GM18519 (cell line): ENCODE data around the gene ACVR1.
"Not testable (repeated sequence)": the region's sequence is repeated elsewhere in the genome, so short reads cannot be mapped to it uniquely, and the experiment has no call there.

Experiments used
- ATAC-seq: cut with Tn5 transposase; IDR thresholded peaks from one replicate; pipeline ENCODE4 v1.9.1; 2021; ENCODE audit warnings: mild to moderate bottlenecking, moderate library complexity; ENCODE audit not compliant: unreplicated experiment, low FRiP score

ACVR1 gene

DNA sequence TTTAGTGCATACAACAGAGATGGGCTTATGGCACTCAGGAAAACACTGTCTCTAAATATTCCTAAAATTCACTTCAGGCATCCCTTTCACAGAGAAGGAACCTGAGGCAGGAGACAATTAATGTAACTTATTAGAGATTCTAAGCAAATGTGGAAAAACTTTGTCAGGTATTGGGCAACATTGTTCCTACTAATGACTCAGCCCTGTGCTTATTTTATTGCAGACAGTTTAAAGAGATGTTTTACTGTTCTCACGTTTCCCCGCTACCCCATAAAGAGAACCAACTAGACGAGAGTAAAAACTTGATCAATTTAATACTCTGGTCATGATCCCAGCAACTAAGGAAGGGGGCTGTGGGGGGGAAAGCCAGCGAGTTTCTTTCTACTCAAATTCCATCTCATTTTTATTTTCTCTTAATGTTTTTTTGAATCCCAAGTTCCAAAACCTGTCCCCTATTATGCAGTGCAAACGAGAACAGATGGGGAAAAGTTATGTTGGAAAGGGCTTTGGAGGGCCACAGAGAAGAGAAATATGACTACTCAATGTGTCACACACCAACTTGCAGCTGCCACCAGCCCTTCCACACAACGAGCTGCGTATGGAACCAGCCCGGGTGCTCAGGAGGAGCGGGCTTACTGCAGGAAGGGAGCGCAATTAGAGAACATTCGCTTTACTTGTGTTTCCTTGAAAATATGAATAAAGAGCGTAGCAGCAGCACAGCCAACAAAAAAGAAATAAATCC, 18.7 kb upstream of the ACVR1 start:
- ATAC-seq, result no peak

DNA sequence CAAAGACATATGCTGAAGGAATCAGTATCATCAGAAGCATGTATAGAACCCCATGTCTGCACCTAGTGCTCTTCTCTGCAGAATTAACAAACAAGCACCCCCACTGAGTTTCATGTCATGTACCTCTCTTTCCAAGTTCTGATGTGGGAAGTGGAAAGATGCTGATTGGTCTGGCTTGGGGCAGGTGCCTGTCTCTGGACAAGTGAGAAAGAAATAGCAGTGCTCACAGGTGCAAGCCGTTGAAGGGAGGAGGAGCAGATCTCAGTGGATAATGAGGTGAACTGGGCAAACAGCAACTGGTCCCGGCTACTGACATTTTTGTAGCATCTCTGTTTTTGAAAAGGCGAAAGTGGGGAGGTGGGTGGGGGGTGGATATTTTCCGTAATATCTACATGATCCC, 17.5 kb upstream of the ACVR1 start:
- ATAC-seq, result no peak

DNA sequence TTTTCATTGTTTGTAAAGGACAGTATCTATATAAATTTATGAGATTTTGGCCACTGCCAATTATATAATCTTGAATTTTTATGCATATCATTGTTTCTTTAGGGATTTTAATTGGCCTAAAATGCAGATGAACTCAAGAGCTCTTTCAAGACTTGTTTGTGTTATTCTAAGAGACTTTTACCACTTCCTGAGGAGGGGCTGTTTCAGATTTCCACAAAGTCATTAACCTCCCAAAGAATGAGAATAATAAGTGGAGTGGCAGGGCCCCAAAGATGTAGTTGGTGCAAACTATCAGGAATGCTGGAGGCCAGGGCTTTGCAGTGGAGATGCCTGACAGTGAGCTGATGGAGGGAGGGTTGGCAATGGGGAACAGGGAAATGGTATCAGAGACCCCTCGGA, 15.5 kb upstream of the ACVR1 start:
- no peak for ATAC-seq

DNA sequence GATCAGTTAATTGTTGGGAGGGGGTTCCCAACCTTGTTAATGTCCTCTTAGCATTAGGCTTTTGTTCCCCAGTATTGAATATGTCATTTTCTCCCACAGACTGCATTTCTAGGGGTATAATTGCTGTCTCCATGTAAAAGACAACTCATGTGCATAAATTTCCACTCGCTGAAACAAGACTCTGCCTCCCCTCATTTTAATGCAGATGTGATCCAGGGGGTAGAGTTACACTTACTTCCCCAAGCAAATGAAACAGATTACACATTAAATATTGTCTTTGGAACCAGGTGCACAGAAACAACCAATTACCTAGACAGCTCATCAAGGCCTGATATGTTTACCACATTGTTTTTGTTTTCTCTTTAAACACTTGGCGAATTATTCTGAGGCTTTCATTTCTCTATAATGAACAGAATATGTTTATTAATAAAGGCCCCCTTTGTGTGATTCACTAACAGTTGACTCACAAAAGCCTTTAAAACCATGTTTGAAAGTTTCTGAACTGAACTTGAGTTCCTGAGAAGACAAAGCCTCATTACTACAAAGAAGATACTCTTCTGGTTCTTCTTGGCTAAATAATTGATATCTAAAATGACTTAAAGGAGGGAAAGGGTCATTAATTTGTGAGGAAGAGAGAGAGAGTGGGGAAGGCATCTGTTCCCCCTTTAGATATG, 15.0 kb upstream of the ACVR1 start:
- no peak for ATAC-seq

DNA sequence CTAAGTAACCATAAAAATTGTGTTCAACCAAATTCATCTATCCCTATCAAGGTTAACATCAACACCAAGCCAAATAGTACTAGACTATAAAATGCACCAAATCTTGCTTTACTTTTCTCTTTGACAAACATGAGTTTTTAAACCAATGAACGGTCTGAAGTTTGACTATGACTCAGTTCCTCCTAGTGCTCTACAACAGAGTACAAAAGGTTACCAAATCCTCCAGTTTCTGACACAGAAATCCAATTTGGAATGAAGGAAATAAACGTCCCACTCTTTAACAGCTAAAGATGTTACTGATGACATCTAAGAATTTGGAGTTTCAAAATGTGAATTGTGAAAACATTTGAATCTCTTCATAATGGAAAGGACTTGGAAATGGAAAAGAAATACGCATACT, 11.8 kb upstream of the ACVR1 start:
- no peak for ATAC-seq

DNA sequence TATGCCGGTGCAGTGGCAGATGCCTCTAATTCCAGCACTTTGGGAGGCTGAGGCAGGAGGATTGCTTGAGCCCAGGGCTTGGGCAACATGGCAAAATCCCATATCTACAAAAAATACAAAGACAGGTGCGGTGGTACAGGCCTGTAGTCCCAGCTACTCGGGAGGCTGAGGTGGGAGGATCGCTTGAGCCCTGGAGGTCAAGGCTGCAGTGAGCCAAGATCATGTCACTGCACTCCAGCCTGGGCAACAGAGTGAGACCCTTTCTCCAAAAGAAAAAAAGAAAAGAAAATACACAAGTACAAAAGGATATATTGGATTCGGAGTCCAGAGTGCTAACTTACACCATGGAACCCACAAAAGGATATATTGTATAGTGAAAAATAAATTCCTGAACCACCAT, 8.4 kb upstream of the ACVR1 start:
- ATAC-seq, result not testable (repeated sequence)

DNA sequence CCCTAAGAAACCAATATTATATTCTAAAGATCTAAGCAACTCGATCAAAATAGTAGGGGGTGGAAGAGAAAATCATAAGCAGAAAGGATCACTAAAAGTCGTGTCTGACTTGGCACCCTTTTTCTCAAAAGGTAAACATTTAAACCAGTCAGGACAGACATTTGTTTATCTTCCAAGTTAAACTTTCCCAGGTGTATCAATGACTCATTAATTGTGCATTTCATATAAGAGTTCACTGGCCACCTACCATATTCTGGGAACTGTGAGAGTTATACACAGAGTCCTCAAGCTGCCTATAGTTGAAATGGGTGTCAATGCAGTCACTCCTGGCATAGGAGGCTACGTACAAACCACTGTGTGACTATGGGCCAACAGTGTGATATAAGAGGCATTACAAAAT, 4.8 kb upstream of the ACVR1 start:
- no peak for ATAC-seq

DNA sequence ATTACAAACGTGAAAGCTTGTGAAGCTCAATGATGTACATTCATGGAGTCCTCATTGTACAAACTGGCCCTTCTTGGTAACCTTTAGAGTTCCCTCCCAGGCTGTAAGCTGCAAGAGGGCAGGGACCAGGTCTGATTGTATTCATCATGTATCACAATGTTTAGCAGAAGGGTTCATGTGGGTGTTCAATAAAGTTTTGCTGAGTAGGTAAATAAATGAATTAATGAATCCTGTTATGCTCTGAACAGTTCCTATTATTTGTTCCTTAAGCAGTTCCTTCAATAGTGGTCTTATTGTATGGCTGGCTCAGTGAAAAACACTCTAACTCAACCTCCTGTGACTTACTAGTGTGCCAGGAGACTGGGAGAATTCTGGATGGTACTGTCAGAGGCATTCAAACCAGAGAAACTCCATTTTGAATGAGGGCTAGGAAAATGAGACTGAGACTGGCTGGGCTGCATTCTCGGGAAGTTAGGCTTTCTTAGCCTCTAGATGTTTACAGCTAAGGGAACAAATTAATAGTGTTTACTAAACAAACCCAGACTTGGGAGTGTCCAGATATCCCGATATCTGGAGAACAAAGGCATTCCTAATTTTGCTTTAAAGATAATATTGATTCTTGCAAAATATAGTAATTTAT, 1.8 kb upstream of the ACVR1 start:
- ATAC-seq, result no peak

DNA sequence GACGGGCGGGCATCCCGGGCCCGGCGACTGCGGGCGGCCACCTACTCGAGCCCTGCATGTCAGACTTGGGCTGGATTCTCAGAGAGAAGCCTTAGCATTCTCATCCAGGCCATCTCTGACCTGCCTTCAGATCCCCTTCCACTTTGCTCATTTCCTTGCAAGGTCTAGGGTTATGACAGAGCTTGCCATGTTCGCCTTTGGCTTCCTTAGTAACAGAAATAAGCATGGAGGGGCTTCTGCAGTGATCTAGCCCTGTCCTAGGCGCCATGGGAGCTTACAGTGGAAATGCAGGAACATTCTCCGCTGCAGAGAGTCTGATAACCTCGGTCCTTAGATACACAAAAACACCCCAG, 632 bp upstream of the ACVR1 start:
- no peak for ATAC-seq

DNA sequence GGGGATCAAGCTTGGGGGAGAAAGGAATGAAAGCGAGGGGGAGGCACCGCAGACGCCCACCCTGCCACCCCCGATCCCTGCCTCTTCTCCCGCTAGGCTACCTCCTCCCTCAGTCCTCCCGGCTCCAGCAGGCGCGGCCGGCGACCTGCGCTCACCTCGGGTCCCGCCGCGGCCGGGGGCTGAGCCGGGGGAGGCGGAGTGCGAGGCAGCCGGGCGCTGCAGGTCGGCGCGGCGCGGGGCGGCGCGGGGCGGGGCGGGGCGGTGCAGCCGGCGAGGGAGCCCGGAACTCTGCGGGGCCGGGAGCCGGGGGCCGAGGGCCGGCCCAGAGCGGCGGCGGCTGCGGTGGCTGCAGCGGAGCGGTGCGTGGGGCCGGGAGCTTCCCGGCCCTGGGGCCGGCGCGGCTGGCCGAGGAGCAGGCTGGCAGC, 477 bp downstream of the ACVR1 start:
- peak; percentile 28 for ATAC-seq

DNA sequence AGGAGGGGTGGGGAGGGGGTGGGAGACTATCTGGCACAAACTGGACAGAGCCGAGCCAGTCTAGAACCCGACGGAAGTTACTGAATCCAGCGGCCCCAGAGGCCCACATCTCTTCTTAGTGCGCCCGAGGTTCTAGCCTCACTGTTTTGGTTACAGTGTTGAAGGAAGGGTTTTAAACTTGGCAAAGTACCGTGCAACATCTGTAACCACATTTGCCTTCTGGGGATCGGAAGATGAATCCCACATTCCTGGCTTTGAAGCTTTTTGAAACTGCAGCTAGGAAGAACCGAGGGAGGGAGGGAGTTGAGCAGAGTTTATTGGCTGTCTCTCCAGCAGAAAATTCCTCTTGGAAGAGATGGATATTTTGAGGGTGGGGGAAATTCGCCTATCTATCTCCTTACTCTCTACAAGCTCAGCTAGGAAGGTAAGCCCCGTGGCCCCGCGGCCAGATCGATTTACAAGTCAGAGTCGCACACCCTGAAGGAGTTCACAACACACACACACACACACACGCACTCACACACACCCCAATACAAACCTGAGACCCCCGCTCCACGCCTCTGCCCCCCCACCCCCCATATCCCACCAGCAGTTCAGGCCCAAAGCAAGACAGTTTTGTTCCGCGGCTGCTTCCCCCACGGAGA, 1.0 kb downstream of the ACVR1 start:
- ATAC-seq, result no peak

DNA sequence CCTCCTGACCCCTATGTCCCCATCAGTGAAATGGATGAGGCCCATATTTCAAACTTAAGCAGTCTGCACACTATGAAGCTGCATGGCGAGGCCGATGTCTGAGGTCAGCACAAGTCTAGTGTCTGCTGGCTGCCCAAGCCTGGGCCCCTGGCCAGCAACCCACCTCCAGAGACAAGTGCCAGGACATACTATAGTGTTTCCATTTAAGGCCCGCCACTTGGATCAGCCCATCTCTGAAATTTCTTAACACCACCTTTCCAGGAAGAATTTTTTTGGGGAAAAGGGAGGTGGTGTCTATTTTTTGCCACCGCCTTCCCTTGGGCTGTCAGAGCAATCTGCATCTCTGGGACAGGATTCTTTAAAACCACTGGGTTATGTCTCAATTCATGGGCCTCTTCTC, 1.8 kb downstream of the ACVR1 start:
- no peak for ATAC-seq

DNA sequence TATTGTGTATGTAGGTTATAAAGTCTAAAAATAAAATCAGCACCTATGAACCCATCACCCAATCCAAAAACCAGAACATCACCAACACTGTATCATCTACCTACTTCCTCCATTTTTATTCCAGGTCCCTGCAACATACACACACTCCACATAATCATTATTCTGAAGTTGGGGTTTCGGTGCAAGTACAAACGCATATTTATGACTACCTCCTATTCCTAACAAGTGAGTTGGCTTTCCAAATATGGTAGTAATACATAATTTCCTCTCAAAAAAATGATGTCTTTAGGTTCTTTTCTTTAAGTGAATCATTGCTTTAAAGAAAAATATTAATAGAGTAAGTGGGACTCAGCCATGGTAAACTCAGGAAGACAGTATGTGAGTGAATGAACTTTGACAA, 3.3 kb downstream of the ACVR1 start:
- no peak for ATAC-seq

DNA sequence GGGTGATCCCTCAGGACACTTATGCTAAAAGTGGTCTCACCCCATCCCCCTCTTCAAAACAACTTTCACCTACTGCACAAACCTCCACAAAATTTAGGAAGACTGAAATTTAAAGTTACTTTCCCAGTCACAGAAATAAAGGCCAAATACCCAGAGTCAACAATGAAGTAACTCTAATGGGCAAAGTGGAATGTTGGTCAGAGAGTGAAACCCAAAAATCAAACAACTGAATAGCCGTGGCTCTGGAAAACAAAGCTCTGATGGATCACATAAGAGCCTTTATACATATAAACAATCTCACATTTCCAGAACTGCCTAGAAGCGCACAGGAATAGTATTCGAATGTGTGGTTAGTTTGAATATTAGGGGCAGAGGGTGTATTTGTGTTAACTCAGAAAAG, 4.7 kb downstream of the ACVR1 start:
- ATAC-seq, result no peak

DNA sequence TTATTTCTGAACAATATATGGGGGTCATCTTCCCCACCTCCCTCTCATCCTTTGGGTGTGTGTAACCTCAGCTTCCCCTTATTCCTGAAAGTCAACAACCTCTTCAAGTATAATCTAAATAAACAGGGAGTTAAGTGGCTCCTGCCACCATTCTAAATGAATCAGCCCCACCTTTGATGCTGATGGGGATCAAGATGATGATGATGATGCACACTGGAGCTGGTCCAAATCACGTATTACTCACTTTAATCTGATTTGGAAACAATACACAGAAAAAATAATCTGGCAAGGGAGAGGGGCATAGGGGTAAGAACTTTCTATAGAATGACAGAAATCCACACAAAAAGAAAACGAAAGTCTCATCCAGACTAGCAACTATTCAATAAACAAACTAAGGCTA, 7.1 kb downstream of the ACVR1 start:
- no peak for ATAC-seq

DNA sequence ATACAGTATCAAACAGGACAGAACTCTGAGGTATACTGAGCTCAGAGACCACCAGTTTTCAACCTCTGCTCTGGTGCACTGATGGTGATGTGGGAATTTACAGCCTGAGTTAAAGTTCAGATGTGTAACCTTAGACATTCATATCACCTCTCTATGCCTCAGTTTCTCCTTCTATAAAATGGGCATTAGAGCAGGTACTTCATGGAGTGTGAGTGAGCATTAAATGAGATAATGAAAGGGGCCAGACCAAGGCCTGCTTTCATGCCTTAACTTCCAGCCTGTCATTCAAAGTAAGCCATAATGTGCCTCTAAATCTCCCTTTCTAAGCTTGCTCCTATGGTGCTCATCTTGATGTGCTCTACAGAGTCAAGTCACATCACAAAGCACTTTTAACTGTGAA, 8.4 kb downstream of the ACVR1 start:
- no peak for ATAC-seq

DNA sequence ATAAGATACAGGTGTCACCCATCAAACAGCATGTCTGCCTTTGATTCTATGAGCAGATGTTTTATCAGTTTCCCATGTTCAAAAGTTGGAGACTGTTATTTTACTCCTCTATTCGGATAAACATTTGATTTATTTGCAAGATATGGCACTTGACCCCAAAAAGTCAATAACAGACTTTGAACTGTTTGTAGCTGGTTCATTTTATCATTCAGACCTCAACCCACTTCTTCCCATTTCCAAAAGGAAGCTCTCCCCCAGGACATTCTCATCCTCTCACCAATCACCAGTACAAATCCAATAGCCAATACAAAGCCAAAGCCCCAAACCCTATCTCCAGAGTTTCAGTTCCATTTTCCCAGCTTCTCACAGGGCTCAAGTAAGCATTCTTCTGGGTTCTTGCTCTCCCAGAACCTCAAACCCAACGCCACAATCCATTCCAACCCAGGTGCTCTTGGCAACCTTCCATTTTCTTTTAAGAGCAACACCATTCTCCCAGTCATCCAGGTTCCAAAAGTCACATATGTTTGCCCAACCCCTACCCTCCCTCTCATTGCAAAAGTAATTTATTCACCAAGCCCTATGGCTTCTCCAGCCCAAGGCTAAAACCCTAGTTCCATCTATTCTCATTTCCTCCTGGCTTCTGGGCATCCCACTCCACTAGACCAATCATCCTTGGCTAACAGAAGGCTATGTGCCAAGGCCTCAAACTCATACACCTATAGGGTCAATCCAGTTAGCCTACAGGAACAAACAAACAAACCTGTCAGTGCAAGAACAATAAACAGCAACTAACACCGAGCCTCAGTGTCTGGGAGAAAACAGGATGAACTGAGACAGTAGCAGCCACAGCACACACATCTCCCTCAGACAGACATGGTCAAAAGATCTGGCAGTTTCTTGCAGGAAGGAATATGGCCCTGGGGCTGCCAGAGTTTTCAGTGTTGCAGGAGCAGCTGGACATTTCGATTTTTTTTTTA, 9.2 kb downstream of the ACVR1 start:
- ATAC-seq, result no peak

DNA sequence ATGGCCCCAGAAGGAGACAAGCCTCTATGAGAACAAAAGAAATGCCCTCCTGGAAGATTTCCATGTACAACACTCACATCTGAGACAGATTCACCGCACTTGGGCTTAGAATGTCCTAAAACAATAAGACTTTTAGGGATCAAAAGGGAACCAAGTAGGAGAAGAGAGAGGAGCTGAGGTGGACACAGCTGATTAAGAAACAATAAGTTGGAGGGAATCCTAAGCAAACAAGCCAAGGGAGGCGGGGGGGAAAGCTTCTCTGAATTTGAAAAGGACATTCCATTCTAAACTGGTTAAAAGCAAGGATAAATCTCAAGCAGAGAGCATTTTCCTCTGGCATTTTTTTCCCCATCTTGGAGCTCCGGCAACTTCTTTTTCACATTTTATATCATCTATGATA, 9.9 kb downstream of the ACVR1 start:
- no peak for ATAC-seq

DNA sequence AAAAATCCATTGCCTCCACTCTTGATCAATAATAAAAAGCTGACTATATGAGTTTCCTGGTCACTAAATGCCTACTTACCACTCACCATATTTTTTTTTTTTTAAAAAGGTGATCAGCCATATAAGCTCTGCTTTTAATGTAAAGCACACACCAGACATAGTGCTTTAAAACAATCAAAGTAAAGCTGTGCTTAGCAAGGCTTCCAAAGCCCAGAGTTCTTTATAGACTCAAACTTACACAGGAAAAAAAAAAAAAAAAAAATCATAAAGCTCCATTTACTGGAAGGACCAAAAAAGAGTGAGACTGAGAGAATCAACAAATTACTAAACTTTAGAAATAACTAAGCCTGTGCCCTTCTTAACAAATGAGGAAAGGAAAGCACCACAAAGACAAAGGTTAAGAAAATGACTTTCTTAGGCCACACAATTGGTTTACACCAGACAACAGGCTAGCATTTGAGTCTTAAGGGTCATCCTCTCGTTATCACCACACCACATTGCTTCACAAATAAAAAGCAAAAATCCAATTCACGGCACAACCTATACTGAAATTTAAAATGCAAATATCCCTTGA, 11.2 kb downstream of the ACVR1 start:
- ATAC-seq, result no peak

DNA sequence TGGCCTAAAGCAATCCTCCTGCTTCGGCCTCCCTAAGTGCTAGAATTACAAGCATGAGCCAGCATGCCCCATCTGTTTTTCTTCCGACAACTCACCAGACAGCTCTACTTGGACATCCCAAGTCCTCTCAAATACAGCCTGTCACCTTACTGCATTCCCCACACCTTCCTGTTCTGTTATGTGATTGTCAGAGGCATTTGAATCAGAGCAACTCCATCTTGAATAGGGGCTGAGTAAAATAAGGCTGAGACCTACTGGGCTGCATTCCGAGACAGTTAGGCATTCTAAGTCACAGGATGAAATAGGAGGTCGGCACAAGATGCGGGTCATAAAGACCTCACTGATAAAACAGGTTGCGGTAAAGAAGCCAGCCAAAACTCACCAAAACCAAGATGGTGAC, 17.3 kb downstream of the ACVR1 start:
- no peak for ATAC-seq
